B cell (primary cell): ENCODE results near the gene NAV2. TPM values are rescaled to one million over a fixed set of nuclear protein-coding genes. Genes with fewer than 3 reads are reported as not detected.

Experiments used
- ATAC-seq: fragments of 200-7000 bp; cut with Tn5 transposase; one replicate; pipeline ENCODE4 v1.10.0; 2021; ENCODE audit warnings: low read depth, mild to moderate bottlenecking, moderate number of reproducible peaks, moderate library complexity
- CTCF ChIA-PET: fragments of 350-600 bp; sonication (Branson Sonifier 250); formaldehyde crosslinking; loops from one replicate; lab custom pipeline; 2021; ENCODE audit warnings: antibody characterized with exemption, inconsistent platforms; lab: Charles Lee
- POLR2A ChIA-PET: fragments of 350-600 bp; sonication (Branson Sonifier 250); formaldehyde crosslinking; loops from one replicate; lab custom pipeline; 2021; ENCODE audit warnings: antibody characterized with exemption; lab: Charles Lee
- DNase-seq: peaks from one replicate; pipeline ENCODE4 v3.0.0; 2013
- H2AFZ ChIP-seq: 2 replicates; pipeline ENCODE4 v1.6.1; 2012; ENCODE audit warnings: mild to moderate bottlenecking, low read depth, low read length; ENCODE audit not compliant: insufficient read depth, poor library complexity, severe bottlenecking
- H3K27ac ChIP-seq, 2 donors: 1 replicate in 1 of 2; 2 replicates in 1 of 2; pipeline ENCODE4 v1.5.1; 2012 to 2013; ENCODE audit warnings: low read length in 2 of 2, mild to moderate bottlenecking in 2 of 2, moderate library complexity in 1 of 2
- H3K27me3 ChIP-seq, 4 experiments: fragments of 200-600 bp in 1 of 4; sonication (generic) in 1 of 4; replicated peaks in 1 of 4; 1 replicate in 2 of 4; 2 replicates in 2 of 4; pipeline versions ENCODE4 v1.6.1 to v1.7.0; 2013 to 2016; ENCODE audit warnings: low read length in 3 of 4, mild to moderate bottlenecking in 2 of 4, mixed read lengths in 1 of 4, moderate library complexity in 1 of 4; ENCODE audit not compliant: insufficient read depth in 4 of 4, control insufficient read depth in 3 of 4; ENCODE audit errors: control extremely low read depth in 1 of 4
- H3K36me3 ChIP-seq, 2 experiments: replicated peaks in 1 of 2; 1 replicate in 1 of 2; 2 replicates in 1 of 2; pipeline versions ENCODE4 v1.6.1 to v1.7.1; 2013; ENCODE audit warnings: low read length in 1 of 2; ENCODE audit not compliant: insufficient read depth in 2 of 2, control insufficient read depth in 1 of 2; ENCODE audit errors: control extremely low read depth in 1 of 2, extremely low read depth in 1 of 2
- H3K4me1 ChIP-seq, 2 donors: fragments of 200-600 bp in 1 of 2; sonication (generic) in 1 of 2; 1 replicate in 1 of 2; 2 replicates in 1 of 2; pipeline versions ENCODE4 v1.5.1 to v1.6.1; 2013 to 2017; ENCODE audit warnings: low read length in 2 of 2; ENCODE audit not compliant: control insufficient read depth in 2 of 2, insufficient read depth in 2 of 2
- H3K4me2 ChIP-seq: replicated peaks from 2 replicates; pipeline ENCODE3; 2012; ENCODE audit warnings: mild to moderate bottlenecking, low read depth, low read length; ENCODE audit not compliant: poor library complexity, severe bottlenecking
- H3K4me3 ChIP-seq, 5 experiments: fragments of 200-600 bp in 1 of 5; sonication (generic) in 1 of 5; 1 replicate in 3 of 5; 2 replicates in 2 of 5; pipeline versions ENCODE4 v1.5.1 to v1.7.0; 2011 to 2016; ENCODE audit warnings: low read length in 4 of 5, mild to moderate bottlenecking in 4 of 5, low read depth in 2 of 5, control low read depth in 1 of 5, moderate library complexity in 1 of 5; ENCODE audit not compliant: insufficient read depth in 1 of 5; ENCODE audit errors: control extremely low read depth in 1 of 5, extremely low read depth in 1 of 5
- H3K79me2 ChIP-seq: fragments of 200-600 bp; sonication (generic); one replicate; pipeline ENCODE4 v1.6.0; 2016; ENCODE audit warnings: low read length; ENCODE audit not compliant: control insufficient read depth, insufficient read depth
- H3K9ac ChIP-seq: fragments of 200-600 bp; sonication (generic); 2 replicates; pipeline ENCODE4 v1.6.1; 2017; ENCODE audit warnings: mild to moderate bottlenecking, low read length, moderate library complexity
- H3K9me3 ChIP-seq, 3 donors: one replicate each; pipeline versions ENCODE4 v1.6.1 to v1.7.1; 2013; ENCODE audit warnings: low read length in 2 of 3; ENCODE audit not compliant: control insufficient read depth in 2 of 3, insufficient read depth in 1 of 3; ENCODE audit errors: control extremely low read depth in 1 of 3
- H4K20me1 ChIP-seq: 2 replicates; pipeline ENCODE4 v1.6.0; 2012; ENCODE audit warnings: mild to moderate bottlenecking, low read length; ENCODE audit not compliant: insufficient read depth, control insufficient read depth, poor library complexity, severe bottlenecking
- H3K27ac Mint-ChIP-seq: one replicate; pipeline ENCODE4 v1.8.0; 2021; ENCODE audit warnings: mixed read lengths
- H3K27me3 Mint-ChIP-seq: one replicate; pipeline ENCODE4 v1.8.0; 2021; ENCODE audit warnings: mixed read lengths
- H3K4me1 Mint-ChIP-seq: one replicate; pipeline ENCODE4 v1.8.0; 2021; ENCODE audit warnings: mixed read lengths
- H3K4me3 Mint-ChIP-seq: one replicate; pipeline ENCODE4 v1.8.0; 2021; ENCODE audit warnings: mixed read lengths
- H3K9me3 Mint-ChIP-seq: one replicate; pipeline ENCODE4 v1.8.0; 2022; ENCODE audit warnings: mixed read lengths; ENCODE audit not compliant: insufficient read depth
- EZH2 ChIP-seq: IDR thresholded peaks from 2 replicates; pipeline ENCODE4 v1.6.1; 2012; ENCODE audit warnings: borderline replicate concordance, low read depth, mild to moderate bottlenecking, moderate library complexity, low read length; ENCODE audit not compliant: insufficient read depth, poor library complexity, severe bottlenecking
- WGBS: methylation state at CpG from one replicate; pipeline ENCODE4 v1.1.5; 2013; ENCODE audit warnings: missing lambda C conversion rate; ENCODE audit not compliant: insufficient coverage; 5-methylcytosine and 5-hydroxymethylcytosine counted together
- intact Hi-C: fragments of 100-400 bp; cut with micrococcal nuclease; formaldehyde crosslinking; loops from one replicate; pipeline ENCODE4 v1.10.0; 2022
- polyA plus RNA-seq: library from polyadenylated mRNA; depleted of rRNA; stranded (reverse); fragments of >200 nt; gene quantifications from 2 replicates; pipeline ENCODE4 v1.2.3, GENCODE V29; 2012
- total RNA-seq, 2 donors: library from RNA; stranded (reverse); fragments of 120-200 nt in 1 of 2; gene quantifications; 1 replicate in 1 of 2; 2 replicates in 1 of 2; pipeline versions ENCODE4 v1.2.3 to v1.2.4, GENCODE V29; 2013 to 2022
- TF ChIP-seq, protein P1 (sequence below): fragments of 200-600 bp; IDR thresholded peaks from one replicate; pipeline ENCODE4 v1.8.0; 2022; ENCODE audit warnings: antibody characterized with exemption, mild to moderate bottlenecking

Gene NAV2
- total and polyA plus RNA-seq, 2 donors (not counting 1 experiment from before 2014, with no cell fraction given) = 0.82 to 22.2 TPM

DNA sequence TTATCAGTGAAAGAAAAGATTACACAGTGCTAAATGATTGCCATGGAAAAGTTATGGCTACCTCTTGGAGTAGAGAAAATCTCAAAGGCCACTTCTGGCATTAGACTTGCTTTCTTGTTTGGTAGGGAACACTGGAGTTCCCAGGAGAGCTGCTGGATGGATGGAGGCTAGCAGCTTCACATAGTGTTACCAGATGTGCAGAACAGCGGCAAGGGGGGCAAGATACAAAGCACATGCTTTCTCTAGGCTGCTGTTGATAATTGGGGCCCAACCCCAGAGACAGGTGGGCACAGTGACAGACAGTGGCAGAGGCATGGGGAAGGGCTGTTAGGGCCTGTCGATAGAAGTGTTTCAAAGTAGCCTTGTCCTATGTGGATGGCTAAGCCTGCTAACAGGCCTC, 352.8 kb downstream of the NAV2 start:
- 91% methylated on average over 1 of the region's 2 CpGs for WGBS
- no peak overlapping the region for H3K4me3 ChIP-seq
- no peak for ATAC-seq
- Mint-ChIP-seq H3K4me3 (no peak overlapping the region), H3K27ac (no peak overlapping the region), H3K4me1 (no peaks in the 10 kb centered on the region), H3K27me3 (peaks cover 6% of the 10 kb centered on the region), H3K9me3 (no peaks in the 10 kb centered on the region)
- no peaks in the 10 kb centered on the region for H3K4me1 ChIP-seq
- no peak overlapping the region for H3K4me2 ChIP-seq
- H3K27me3 ChIP-seq = peaks cover 0 to 3% (median 0%) of the 10 kb centered on the region in 4 experiments
- no peak overlapping the region for H2AFZ ChIP-seq
- no peak for DNase-seq
- no peaks in the 10 kb centered on the region for H3K9me3 ChIP-seq
- no peaks in the 10 kb centered on the region for H3K36me3 ChIP-seq
- H3K79me2 ChIP-seq = no peaks in the 10 kb centered on the region
- ChIA-PET POLR2A (no interaction called here), CTCF (no interaction called here)
- intact Hi-C loops = no loop called here
- no peak overlapping the region for H3K27ac ChIP-seq
- no peak overlapping the region for H3K9ac ChIP-seq
- TF ChIP-seq EZH2 = no peak
- TF ChIP-seq, protein P1, sequence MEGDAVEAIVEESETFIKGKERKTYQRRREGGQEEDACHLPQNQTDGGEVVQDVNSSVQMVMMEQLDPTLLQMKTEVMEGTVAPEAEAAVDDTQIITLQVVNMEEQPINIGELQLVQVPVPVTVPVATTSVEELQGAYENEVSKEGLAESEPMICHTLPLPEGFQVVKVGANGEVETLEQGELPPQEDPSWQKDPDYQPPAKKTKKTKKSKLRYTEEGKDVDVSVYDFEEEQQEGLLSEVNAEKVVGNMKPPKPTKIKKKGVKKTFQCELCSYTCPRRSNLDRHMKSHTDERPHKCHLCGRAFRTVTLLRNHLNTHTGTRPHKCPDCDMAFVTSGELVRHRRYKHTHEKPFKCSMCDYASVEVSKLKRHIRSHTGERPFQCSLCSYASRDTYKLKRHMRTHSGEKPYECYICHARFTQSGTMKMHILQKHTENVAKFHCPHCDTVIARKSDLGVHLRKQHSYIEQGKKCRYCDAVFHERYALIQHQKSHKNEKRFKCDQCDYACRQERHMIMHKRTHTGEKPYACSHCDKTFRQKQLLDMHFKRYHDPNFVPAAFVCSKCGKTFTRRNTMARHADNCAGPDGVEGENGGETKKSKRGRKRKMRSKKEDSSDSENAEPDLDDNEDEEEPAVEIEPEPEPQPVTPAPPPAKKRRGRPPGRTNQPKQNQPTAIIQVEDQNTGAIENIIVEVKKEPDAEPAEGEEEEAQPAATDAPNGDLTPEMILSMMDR = no peak
- H4K20me1 ChIP-seq = no peaks in the 10 kb centered on the region

DNA sequence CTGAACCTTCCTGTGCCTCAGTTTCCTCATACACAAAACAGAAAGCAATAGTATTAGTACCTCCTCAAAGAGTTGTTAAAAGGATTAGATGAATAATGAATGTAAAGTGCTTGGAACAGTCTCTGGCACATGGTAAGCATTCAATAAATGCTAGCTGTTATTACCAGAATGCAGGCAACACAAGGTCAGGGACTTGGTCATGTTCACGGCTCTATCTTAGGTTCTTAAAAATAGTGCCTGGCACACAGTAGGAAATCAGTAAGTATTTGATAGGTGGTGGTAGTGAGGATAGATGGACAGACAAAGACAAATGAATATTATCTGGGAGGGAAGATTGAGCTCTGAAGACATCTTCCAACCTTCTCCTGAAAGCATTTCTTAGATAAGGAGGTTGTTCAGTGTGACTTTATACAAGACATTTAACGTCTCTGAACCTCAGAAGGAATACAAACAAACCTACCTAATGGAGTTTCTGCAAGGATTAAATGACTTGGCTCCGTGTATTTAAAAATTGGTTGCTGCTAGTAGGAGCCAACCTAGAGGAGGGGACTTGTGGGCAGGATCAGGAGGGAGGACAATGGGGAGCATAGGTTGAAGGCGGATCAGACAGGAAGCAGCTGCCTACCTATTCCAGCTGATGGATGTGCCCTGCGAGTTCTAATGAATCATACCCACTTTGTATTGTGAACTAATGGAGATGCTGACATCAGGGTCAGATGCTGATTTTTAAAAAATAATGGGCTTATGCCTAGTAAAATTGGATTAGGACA, 353.6 kb downstream of the NAV2 start:
- Histone ChIP-seq H3K9me3 (no peaks in the 10 kb centered on the region), H3K9ac (no peak overlapping the region), H3K79me2 (no peaks in the 10 kb centered on the region), H3K27ac (no peak overlapping the region), H3K4me2 (no peak overlapping the region), H3K36me3 (no peaks in the 10 kb centered on the region), H2AFZ (no peak overlapping the region), H3K4me1 (no peaks in the 10 kb centered on the region), H4K20me1 (no peaks in the 10 kb centered on the region), H3K4me3 (no peak overlapping the region), H3K27me3 (peaks cover 0 to 3% (median 0%) of the 10 kb centered on the region in 4 experiments)
- 88% methylated on average over 2 of the region's 5 CpGs for WGBS
- Mint-ChIP-seq H3K4me3 (no peak overlapping the region), H3K4me1 (no peaks in the 10 kb centered on the region), H3K27me3 (peaks cover 6% of the 10 kb centered on the region), H3K9me3 (no peaks in the 10 kb centered on the region), H3K27ac (no peak overlapping the region)
- intact Hi-C loops = no loop called here
- POLR2A ChIA-PET = no interaction called here
- no peak for ATAC-seq
- CTCF ChIA-PET = no interaction called here
- DNase-seq = no peak
- TF ChIP-seq, protein P1 = no peak
- no peak for TF ChIP-seq EZH2
